NCI-H2107 (cell line): Measurements from ENCODE around the gene BID.
A peak's percentile ranks its signal among the peaks of the same experiment; 100 is the strongest.

Experiments used
- DNase-seq: peaks from one replicate; lab custom pipeline; 2025; lab: John Stamatoyannopoulos, UW

Gene BID

GRCh38 chr22:17774206-17774925 lies at the start of gene BID:
Gene BID (minus strand): TSS chr22:17774469. CDS start chr22:17750116, 24,353 bp downstream.
- DNase-seq = no peak

DNA sequence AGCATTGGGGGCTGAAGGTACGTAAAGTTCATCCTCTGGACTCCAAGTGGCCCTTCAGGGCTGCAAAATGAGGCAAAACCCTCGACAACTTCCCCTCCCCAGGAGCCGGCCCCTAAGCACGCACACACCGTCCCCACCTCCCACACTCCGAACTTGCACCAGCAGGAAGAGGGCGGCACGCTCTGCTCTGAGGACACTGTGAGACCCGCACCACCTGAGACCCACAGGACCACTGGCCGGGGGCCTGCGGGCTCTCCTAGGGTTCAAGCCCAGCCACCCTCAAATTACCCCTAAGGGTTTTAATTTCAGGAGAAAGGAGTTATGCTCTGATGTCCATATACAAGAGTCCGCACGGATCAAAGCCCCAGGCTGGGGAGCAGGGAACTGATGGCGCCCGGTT lies 49.7 kb upstream of the BID start:
- DNase-seq = no peak

GRCh38 chr22:17823226-17823625 lies 49.0 kb upstream of the BID start:
- DNase-seq = no peak

- DNase-seq = no peak
These were observed 47.8 kb upstream of the BID start for GRCh38 chr22:17822087-17822486.

GRCh38 chr22:17820879-17821439 lies 46.7 kb upstream of the BID start:
- DNase-seq = no peak

GRCh38 chr22:17818649-17819048 lies 44.4 kb upstream of the BID start:
- DNase-seq = no peak

DNA sequence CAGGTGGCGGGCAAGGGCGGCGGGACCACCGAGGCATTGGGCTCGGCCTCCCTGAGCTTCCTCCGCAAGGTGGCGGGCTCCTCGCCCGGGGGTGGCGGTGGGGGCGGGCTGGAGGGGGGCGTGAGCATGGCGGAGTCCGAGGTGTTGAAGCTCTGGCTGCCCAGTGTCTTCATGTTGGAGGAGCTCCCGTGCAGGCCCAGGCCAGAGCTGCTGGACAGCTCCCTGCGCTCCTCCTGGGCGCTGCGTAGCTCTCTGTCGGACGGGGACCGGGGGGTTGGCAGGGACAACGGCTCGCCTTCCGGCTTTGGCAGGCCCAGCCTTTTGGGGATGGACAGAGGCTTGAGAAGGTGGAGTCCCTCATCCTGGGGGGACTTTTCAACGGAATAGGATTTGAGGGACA lies 43.9 kb upstream of the BID start:
- no peak for DNase-seq

DNA sequence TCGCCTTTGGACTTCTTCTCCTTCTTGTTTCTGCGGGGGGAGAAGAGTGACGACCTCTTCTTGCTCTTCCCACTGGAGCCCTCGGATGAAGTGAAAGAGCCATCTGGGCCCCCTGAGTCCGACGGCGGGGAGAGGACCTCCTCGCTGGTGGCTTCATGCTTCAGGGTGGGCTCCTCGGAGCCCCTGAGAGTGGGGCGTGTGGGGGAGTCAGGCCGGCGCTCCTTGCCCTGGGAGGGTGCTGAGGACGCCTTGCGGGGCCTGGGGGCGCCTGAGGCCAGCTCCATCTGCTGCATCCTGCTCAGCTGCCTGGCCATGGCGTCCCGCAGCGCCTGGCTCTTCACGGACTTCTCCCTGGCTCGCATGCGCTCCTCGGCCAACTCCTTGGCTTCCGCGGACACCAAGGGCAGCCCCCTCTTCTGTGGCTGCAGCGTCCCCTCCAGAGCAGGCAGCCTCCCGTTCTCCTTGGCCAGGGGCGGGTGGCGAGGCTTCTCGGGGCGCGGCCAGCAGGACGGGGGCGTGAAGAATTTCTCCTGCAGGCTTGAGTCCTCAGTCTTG lies 43.3 kb upstream of the BID start:
- DNase-seq = no peak

DNA sequence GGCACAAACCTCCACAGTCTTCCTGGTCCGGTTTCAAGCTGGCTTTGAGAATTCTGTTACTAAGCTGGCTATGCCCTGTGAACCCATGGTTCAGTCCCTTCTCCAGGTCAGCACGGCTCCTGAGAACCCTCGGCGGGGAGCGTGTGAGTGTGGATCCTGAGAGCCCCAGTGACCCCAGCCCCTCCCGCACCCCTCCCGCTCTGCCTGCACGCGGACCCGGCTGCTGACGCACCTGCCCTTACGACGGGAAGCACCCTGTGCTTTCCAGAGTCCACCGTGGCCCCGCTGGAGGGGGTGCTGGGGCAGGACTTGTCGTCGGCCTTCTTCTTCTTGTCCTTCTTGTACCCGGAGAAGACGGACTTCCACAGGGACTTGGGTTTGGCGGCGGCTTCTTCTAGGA lies 42.8 kb upstream of the BID start:
- DNase-seq = no peak

DNA sequence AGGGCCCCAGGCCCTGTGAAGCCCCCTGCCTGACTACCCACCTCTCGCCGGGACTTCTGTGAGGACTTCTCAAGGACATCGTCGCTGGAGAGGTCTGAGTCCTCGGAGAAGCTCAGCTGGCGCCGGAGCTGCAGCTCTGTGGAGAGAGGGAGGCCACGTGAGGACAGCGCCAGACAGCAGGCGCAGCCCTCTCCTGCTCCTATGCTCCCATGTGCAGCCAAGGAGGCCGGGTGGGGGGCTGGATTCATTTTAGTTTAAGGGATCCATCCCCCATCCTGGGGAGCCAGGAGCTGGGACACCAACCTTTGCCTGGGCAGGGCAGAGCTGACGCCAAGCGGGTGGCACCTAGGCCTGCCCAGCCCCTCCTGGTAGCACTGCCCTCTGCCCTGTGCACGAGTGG lies 42.4 kb upstream of the BID start:
- no peak for DNase-seq

DNA sequence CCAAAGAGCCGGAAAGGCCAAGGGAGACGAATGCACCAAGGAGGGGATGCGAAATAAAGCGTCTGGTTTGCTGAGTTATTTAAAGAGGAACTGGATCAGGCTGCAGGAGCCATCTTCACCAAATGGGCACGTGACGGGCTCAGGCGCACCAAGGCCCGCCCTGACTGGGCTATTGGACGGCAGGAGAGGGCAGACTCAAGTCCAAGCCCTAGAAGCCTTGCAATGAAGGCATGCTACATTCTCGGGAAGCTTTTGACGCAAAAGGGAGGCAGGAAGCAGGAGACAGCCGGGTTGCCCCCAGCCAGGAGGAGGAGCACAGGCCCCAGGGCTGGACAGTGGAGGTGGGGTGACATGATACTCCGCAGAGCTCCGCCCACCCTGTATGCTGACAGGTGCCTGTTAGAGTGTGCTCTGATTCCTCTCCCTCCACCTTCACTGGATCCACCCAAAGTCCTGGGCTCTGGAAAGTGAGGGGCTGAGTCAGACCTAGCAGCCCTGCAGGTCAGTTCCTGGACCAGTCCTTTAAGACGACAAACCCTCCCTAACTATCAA lies 41.5 kb upstream of the BID start:
- no peak for DNase-seq

DNA sequence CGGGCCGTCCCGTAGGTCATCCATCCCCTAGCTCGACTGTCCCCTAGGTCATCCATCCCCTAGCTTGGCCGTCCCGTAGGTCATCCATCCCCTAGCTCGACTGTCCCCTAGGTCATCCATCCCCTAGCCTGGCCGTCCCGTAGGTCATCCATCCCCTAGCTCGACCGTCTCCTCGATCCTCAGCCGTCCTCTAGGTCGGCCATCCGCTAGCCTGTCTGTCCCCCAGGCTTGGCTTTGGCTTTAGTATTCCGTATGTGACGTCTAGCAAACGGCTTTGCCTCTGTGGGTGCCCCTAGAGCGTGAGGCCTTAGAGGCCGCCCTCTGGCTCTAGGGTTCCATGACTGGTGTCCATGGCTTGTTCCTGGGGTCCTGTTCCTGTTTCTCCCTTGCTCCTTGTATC lies 40.6 kb upstream of the BID start:
- DNase-seq = no peak

DNA sequence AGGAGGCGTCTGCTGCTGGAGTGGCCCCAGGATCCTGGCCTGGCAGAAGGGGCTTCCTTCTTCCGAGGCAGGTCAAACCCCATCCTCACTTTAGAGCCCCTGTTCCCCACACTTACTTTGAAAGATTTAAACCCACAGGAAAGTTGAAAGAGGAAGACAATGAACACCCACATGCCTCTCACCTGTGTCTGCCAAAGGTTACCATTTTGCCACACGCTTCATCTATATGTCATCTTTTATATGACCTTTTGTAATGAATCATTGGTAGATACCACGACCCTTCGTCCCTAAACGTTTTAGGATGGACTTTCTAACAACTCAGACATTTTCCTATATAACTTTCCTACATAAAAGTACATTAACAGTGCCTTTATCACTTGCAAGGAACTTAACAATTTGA lies 39.8 kb upstream of the BID start:
- DNase-seq = no peak

DNA sequence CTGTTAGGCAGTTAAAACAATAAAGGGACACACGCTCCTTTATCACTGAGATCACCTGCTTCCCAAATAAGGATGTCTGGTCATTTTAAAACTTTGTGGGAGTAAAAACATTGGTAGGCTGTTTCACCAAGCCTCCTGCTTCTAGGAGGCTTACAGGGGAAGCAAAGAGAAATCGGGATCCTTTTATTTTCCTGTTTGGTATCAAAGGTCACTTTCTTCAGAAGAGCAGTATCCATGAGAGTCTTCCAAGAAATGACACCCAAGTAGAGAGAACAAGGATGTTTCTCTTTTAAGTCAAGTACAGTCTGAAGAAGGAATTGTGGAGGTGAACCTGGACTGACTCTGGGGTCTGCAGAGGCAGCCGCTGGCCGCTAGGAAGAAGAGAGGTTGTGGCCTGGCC lies 36.9 kb upstream of the BID start:
- DNase-seq = no peak

DNA sequence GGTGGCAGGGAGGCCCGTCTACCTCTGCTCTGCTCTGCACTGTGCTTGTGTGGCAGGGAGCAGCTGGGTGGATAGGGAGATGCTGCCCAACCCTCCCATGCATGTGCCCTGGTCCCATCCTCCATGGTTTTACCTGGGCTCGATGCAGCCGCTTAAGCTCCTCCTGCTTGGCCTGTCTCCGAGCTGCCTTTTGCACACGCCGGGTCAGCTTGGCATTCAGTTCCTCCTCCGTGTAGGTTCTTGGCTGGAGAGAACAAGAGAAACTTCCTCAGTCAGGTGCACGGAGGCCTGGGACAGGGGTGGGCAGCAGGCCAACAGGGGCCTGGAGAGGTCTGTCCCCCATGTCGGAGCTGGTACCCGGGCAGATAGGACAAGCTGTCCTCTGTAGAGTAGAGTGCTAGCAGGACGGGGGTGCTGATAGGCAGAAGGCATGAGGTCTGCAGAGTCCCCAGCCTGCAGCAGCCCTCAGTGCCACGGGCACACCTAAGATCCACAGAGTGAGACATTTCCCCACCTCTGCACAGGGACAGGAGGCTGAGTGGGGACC lies 36.4 kb upstream of the BID start:
- no peak for DNase-seq

GRCh38 chr22:17808693-17809403 lies 34.6 kb upstream of the BID start:
- DNase-seq = peak; percentile 56

DNA sequence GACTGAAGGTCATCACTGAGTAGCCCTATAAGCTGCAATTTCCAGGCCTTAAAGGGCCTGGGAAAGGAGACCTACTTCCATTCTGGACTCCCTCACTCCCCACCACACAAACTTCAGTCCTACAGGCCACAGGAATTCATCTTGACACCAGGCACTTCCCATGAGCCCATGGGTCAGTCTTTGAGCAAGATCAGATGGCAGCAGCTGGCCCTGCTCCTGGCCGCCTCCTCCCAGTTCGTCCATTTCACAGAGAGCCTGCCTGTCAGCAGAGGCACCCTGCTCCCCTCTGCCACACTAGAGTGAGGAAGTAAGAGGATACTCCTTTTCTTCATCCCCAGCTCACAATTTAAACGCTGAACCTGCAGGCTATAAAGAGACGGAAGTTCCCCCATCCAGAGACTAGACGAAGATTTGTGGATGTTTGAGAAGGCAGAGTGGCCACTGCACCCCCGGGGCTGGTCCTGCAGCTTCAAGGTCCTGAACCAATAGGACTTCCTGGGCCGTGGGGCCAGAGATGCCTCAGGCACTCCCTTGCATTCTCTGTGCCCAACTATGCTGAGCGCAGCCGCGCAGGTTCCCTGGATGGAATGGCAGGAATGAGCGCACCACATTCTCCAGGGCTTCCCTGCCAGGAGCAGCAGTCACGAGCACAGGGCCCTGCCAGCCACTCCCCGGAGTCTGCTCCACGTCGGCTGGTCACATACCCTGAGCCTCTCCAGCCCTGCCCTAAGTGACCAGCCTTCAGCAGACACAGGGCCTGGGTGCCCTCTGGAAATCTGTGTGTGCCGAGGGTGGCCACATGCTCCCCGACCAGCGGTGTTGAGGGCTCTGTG lies 33.5 kb upstream of the BID start:
- DNase-seq = no peak

- DNase-seq = no peak
These were observed 32.8 kb upstream of the BID start for GRCh38 chr22:17807086-17807485.

- no peak for DNase-seq
These were observed 32.2 kb upstream of the BID start for GRCh38 chr22:17806437-17806836.

DNA sequence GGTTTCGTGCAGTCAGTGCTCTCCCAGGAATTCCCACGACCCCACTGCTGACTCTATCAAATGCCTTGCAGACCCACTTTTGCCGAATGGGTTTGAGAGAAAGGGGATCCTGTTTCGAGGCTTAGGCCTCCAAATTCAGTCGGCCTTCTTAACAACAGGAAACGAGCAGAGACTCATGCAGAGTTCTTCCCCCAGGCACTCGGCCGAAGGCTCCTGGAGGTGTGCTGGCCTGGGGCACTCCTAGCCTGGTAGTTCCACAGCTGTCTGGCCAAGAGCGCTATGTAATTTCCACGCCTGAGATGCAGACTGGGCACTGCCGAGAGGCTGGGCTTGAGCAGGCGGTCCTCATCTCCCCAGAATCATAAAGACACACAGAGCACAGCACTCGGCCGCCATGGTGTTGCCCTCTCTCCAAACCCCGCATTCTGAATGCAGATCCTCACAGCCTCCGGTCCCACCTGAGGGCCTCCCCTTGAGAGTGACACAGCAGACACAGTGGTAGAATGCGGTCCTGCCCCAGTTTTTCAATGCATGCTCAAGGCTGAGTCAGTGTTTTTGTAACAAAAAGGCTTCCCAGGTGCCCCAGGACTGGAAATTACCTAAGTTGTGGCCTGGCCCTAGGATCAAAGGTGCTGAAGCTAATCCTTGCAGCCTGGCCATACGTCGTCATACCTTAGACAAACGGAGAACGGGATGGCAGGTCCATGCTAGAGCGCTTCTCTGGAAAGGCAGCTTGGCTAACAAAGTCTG lies 30.2 kb upstream of the BID start:
- no peak for DNase-seq
